ENCODE data around the gene TBCCD1. TPM values are rescaled to one million over a fixed set of nuclear protein-coding genes. Genes with fewer than 3 reads are reported as not detected.

Gene TBCCD1
- total RNA-seq, 3 donors from 2014 or later: 11.0 to 13.4 (median 12.6) TPM

DNA sequence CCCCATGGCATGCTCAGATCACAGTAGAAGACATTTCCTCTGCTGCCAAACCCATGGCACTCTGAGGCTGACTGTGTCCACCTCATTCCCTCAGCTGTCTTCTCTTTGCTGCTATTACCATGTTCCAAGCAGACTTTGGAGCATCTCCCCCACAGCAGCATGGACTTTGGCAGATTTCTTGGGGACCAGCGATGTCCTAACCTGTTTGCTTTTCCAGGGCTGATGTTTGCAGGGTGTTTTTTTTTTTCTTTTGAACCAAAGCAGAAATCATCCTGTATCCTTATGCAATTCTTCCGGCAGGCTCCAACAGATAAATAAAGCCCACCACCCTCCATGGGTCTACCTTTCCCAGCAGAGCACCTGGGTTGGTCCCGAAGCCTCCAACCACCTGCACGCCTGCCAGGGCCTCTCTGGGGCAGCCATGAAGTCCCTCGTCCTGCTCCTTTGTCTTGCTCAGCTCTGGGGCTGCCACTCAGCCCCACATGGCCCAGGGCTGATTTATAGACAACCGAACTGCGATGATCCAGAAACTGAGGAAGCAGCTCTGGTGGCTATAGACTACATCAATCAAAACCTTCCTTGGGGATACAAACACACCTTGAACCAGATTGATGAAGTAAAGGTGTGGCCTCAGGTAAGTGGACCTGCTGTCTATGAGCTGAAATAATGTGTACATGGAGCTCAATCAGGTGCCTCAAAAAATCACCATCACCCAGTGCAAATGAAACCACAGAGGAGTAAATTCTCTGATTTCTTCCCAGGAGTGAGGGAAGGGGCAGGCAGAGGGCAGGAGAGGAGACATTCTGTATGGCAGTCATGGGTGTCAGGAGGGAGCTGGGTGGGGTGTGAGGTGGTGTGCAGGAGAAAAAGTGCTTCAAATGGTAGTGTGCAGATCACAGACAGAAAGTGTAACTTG is 45.8 kb upstream of the TBCCD1 start, which contains the start of gene AHSG:
AHSG (plus strand) TSS at position 340 of the 916 bp plus-strand sequence; CDS start at position 422, 82 bp downstream.
- peaks cover 5% of the 10 kb centered on the region for H3K4me1 ChIP-seq (ENCODE audit: low read depth)
- TF ChIP-seq CTCF (IDR thresholded peaks at IDR 0.05): no peak
- no peaks in the 10 kb centered on the region for H3K9me3 ChIP-seq
- intact Hi-C loops (cut with DNase I, micrococcal nuclease): loop anchor here (5.0 to 10.0 kb wide), 3 partner anchors 142 to 214 kb away; no protein-coding TSS in a partner anchor
- H3K36me3 ChIP-seq (ENCODE audit: low read depth): no peaks in the 10 kb centered on the region
- DNase-seq (no peak), ATAC-seq (no peak)
- no peak within 1 kb of the TSS for H3K4me3 ChIP-seq

DNA sequence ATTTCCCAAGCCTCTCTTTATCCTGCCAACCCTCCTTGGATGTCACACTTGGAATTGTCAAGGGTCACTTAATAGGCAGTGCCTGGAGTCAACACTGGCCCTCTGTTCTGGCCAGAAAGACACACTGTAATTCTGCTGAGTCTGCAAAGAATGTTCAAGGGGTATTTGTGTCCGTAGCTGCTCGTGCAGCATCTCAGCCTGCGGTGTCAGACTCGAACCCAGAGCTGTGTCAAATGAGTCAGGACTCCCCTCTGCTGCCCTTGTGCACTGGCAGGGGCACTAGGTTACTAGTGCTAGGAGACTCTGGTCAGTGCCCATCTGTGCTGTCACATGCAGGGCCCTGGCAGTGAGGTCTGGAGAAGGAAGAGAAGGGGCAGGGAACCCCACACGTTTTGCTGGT is 44.9 kb upstream of the TBCCD1 start:
- intact Hi-C loops (cut with DNase I, micrococcal nuclease): loop anchor here (5.0 to 10.0 kb wide), 3 partner anchors 143 to 215 kb away; no protein-coding TSS in a partner anchor
- DNase-seq (no peak), ATAC-seq (no peak)
- Histone ChIP-seq H3K4me3 (no peak overlapping the region), H3K36me3 (ENCODE audit: low read depth) (no peaks in the 10 kb centered on the region), H3K4me1 (ENCODE audit: low read depth) (peaks cover 3% of the 10 kb centered on the region), H3K9me3 (no peaks in the 10 kb centered on the region)
- no peak for TF ChIP-seq CTCF (IDR thresholded peaks at IDR 0.05)

- Histone ChIP-seq H3K9me3 (no peaks in the 10 kb centered on the region), H3K4me3 (no peak overlapping the region), H3K4me1 (ENCODE audit: low read depth) (no peaks in the 10 kb centered on the region), H3K36me3 (ENCODE audit: low read depth) (no peaks in the 10 kb centered on the region)
- TF ChIP-seq CTCF (IDR thresholded peaks at IDR 0.05): no peak
- ATAC-seq (peak; percentile 80), DNase-seq (peak in 1 of 3 donors; percentile 39)
- intact Hi-C loops (cut with DNase I, micrococcal nuclease): no loop called here
Measured at GRCh38 chr3:186609247-186609868, 42.2 kb upstream of the TBCCD1 start.

DNA sequence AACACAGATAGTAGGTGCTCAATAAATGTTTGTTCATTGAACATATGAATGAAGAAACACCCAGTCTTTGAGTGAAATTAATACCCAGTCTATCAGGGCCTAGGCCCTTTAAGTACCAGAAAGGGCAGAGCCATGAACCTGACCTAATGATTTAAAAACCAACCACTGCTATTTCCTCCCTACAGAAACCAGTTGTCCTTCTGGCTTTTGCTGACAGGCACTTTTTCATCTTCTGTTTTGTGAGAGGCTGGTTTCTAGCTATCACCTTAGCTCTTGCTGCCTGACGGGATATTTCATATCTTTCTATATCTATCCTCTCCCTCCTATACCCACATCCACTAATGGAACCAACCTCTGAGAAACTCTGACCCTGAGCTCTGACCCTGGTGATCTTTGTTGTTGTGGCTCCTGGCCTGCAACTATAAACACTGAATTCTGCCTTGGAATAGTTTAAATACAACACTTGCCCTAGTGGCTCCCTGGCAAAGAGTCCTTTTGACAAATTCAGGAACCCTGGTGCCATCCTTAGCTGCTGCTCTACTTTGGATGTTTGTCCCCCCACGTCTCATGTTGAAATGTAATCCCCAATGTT is 41.6 kb upstream of the TBCCD1 start:
- no peak for TF ChIP-seq CTCF (IDR thresholded peaks at IDR 0.05)
- intact Hi-C loops (cut with DNase I, micrococcal nuclease): no loop called here
- ATAC-seq: no peak

More for the DNA sequence above, 41.6 kb upstream of the TBCCD1 start:
- H3K4me1 ChIP-seq (ENCODE audit: low read depth): no peaks in the 10 kb centered on the region
- H3K4me3 ChIP-seq: no peak overlapping the region
- no peak for DNase-seq
- no peaks in the 10 kb centered on the region for H3K9me3 ChIP-seq
- no peaks in the 10 kb centered on the region for H3K36me3 ChIP-seq (ENCODE audit: low read depth)

Data from mucosa of descending colon (tissue), 3 donors.